ENCODE data around the gene SPRED2.

Gene SPRED2

DNA sequence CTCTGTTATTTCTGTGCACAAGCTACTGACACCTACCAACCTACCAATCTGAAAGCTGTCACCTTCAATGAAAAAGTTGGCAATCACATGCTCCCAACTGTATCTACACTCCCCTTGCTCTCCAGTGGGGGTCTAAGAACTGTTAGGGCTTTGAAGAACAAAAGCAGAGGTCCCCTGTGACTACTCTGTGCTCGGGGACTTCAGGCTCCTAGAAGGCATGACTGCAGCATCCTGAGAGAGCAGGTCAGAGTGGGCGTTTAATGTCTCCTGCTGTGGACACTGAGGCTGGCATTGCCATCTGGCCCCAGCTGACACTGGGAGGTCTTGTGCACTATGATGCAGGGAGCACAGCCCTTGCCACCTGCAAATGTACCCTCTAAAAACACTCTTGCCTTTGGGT lies 111.5 kb downstream of the SPRED2 start:
- TF ChIP-seq, protein P1, sequence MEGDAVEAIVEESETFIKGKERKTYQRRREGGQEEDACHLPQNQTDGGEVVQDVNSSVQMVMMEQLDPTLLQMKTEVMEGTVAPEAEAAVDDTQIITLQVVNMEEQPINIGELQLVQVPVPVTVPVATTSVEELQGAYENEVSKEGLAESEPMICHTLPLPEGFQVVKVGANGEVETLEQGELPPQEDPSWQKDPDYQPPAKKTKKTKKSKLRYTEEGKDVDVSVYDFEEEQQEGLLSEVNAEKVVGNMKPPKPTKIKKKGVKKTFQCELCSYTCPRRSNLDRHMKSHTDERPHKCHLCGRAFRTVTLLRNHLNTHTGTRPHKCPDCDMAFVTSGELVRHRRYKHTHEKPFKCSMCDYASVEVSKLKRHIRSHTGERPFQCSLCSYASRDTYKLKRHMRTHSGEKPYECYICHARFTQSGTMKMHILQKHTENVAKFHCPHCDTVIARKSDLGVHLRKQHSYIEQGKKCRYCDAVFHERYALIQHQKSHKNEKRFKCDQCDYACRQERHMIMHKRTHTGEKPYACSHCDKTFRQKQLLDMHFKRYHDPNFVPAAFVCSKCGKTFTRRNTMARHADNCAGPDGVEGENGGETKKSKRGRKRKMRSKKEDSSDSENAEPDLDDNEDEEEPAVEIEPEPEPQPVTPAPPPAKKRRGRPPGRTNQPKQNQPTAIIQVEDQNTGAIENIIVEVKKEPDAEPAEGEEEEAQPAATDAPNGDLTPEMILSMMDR (conservative IDR thresholded peaks at IDR 0.05): no peak
- H3K27ac ChIP-seq: no peak overlapping the region

DNA sequence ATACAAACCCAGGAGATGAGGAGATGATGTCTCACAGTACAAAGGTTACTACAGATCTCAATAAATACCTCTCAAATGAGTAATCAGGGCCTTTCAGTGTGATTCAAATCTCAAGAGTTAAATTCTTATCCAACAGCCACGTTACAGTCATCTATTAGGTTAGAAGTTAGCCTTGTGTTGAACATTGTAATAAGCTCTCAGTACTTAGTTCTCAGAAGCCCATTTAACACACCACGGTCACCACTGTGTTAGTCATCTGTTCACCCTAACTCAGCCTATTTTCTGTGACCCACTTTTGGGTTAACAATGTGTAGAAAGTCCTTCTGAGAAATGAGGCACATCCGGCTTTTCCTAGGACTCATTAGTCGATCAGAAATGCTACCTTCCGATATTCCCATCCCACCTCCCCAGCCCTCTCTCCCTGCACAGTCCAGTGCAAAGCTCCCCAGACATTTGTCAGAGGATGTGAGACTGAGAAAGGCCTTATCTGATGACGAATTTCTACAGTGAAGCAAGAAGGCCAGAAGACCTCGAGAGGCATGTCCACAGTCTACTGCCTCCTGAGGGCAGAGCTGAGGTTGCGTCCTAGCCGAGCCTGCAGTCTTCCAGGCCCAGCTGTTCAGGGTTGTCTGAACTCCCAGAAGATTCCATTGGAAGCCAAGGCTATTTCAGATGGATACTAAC lies 112.2 kb downstream of the SPRED2 start:
- TF ChIP-seq, protein P1 (conservative IDR thresholded peaks at IDR 0.05): 0 out of 2 replicates have a peak, but pooled peaks have one; percentile 9
- H3K27ac ChIP-seq: no peak overlapping the region

GRCh38 chr2:65319674-65320041 lies 112.7 kb downstream of the SPRED2 start:
- no peak overlapping the region for H3K27ac ChIP-seq
- TF ChIP-seq, protein P1 (conservative IDR thresholded peaks at IDR 0.05): no peak

DNA sequence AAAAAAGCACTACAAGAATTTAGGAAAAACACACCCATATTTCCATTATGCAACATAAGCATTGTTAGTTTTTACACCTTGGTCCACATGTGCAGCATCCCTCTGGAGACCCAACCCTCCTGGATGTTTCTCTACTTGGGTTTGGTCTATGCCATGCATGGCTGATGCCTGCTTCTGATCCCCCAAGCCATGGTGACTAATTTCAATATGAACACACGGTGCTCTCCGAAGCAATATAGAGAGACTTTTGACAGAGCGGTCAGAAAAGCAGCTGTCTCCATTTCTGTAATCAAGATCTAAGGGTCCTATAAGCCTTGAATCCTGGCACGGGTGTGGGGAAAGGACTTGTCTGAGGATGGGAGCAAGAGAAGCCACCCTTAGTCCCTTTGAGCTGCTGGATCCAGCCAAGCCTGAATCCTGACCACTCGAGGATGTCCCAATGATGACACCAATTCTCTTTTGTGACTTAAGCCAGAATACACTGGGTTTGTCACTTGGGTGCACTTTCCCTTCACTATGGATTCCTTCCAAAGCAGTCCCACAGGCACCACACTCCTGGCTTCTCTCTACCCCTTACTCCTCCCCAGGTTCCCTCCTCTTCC lies 113.2 kb downstream of the SPRED2 start:
- TF ChIP-seq, protein P1 (conservative IDR thresholded peaks at IDR 0.05): no peak
- H3K27ac ChIP-seq: no peak overlapping the region

DNA sequence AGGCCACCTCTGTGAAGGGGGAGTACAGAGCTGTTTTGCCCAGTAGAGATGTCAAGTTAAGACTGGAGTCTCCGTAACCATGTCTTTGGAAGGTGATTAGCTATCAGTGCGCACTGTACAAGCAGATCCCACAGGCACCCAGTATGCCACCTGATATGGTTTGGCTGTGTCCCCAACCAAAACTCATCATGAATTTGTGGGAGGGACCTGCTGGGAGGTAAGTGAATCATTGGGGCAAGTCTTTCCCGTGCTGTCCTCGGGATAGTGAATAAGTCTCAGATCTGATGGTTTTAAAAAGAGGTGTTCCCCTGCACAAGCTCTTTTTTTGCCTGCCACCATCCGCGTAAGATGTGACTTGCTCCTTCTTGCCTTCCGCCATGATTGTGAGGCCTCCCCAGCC lies 114.6 kb downstream of the SPRED2 start:
- TF ChIP-seq, protein P1 (conservative IDR thresholded peaks at IDR 0.05): no peak
- no peak overlapping the region for H3K27ac ChIP-seq

GRCh38 chr2:65317351-65317750 lies 115.0 kb downstream of the SPRED2 start:
- peak overlapping the region; percentile 80; the same call in 1 of the 2 replicates for H3K27ac ChIP-seq

GRCh38 chr2:65316072-65316471 lies 116.3 kb downstream of the SPRED2 start:
- TF ChIP-seq, protein P1 (conservative IDR thresholded peaks at IDR 0.05): peak; percentile 30; the same call in 1 of the 2 replicates
- H3K27ac ChIP-seq: peak overlapping the region; percentile 80

DNA sequence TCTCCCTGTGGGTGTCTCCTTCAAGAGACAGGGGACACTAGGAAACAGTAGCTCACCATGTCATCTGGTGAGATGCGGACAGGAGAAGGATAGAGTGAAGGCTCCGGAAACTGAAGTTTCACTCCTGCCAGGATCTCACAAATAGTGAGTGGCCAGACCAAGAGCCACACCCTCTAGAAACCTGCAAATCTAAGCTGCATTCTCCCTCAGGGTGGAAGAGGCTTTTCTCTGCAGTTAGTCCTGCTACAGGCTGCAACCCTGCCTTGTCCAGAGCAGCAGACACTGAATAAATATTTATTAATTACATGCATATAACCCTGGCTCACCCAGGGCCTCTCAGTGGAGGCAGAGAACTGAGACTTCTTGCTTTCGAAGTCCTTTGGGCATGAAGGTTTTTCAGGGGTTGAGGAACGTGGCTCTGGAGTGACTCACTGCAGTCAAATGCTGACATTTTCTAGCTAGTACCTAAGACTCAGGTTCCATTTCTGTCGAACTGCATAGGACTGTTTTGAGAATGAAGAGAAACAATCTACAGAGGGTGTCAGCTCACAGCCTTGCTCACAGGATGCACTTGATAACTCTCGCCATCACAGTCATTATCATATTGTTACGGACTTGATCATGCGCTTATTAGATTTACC lies 117.5 kb downstream of the SPRED2 start:
- peak overlapping the region; percentile 80 for H3K27ac ChIP-seq
- TF ChIP-seq, protein P1 (conservative IDR thresholded peaks at IDR 0.05): no peak

Data from VCaP (cell line).